ENCODE data around the gene EXOC4. TPM values are rescaled to one million over a fixed set of nuclear protein-coding genes. Genes with fewer than 3 reads are reported as not detected.
"Not testable (repeated sequence)": the region's sequence is repeated elsewhere in the genome, so short reads cannot be mapped to it uniquely, and the experiment has no call there.

The EXOC4 gene
- total RNA-seq, 2 donors from 2014 or later = 53.5 to 62.3 TPM

DNA sequence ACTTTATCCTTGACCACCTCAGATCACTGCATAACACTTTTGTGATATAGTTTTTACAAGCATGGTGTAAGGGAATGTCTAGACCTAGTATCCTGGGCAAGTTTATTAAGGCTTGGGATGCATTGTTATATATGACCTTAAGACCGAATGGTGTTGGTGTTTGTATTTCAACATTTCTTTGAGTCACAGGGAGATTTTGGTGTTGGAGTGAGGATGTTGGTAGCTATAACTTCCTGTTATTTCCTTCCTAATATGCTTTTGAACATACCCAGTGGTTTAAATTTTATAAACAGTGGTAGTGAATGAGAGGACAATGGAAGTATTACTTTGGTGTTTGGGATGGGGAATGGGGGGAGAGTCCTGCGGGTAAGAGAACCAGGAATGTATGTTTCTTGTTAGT lies 2.6 kb downstream of the EXOC4 start:
- ATAC-seq (replicated peaks) = no peak
- no peaks in the 10 kb centered on the region for H3K9me3 Mint-ChIP-seq
- peak overlapping the region; percentile 86 for H3K4me3 Mint-ChIP-seq
- no peaks in the 10 kb centered on the region for H3K27me3 Mint-ChIP-seq
- H3K27ac Mint-ChIP-seq = no peak overlapping the region
- H3K36me3 Mint-ChIP-seq (ENCODE audit: low read depth) = no peaks in the 10 kb centered on the region
- peaks cover 22% of the 10 kb centered on the region for H3K4me1 Mint-ChIP-seq

DNA sequence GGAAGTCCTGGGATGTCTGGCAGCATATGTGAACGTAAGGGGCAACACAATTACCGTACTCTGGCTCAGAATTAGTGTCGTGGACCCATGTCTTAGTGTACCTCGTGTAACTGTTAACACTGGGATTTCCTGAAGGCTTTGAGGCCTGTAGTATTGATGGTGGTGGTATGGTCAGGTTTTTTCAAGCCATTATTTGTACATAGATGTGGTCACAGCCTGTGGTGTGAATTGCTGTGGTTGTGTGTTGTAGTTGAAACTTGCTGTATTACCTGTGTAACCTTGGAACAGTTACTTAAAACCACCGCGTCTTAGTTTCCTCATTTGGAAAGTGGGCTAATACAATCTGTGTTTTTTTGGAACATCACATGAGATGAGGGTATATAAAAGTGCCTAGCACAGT lies 5.3 kb downstream of the EXOC4 start:
- Mint-ChIP-seq H3K27ac (peak overlapping the region; percentile 43), H3K4me1 (peaks cover 18% of the 10 kb centered on the region), H3K4me3 (peak overlapping the region; percentile 38), H3K9me3 (no peaks in the 10 kb centered on the region), H3K36me3 (ENCODE audit: low read depth) (no peaks in the 10 kb centered on the region), H3K27me3 (no peaks in the 10 kb centered on the region)
- ATAC-seq (replicated peaks) = peak; percentile 51

DNA sequence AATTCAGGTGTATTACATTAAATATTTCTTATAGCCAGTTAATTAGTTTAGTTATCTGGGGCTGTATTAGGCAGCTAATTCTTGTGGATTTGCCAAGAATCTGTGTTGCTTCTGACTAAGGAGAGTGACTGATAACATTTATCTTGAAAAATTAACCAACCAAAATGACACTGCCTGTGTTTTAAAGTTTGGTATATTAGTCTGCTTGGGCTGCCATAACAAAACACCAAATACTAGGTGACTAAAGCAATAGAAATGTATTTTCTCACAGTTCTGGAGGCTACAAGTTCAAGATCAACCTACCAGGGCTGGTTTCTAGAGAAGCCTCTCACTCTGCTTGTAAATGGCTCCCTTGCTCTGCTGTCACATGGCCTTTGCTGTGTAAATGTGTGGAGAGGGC lies 12.9 kb downstream of the EXOC4 start:
- Mint-ChIP-seq H3K4me1 (peaks cover 7% of the 10 kb centered on the region), H3K27ac (no peak overlapping the region), H3K36me3 (ENCODE audit: low read depth) (no peaks in the 10 kb centered on the region), H3K27me3 (no peaks in the 10 kb centered on the region), H3K9me3 (no peaks in the 10 kb centered on the region), H3K4me3 (no peak overlapping the region)
- ATAC-seq (replicated peaks) = no peak

DNA sequence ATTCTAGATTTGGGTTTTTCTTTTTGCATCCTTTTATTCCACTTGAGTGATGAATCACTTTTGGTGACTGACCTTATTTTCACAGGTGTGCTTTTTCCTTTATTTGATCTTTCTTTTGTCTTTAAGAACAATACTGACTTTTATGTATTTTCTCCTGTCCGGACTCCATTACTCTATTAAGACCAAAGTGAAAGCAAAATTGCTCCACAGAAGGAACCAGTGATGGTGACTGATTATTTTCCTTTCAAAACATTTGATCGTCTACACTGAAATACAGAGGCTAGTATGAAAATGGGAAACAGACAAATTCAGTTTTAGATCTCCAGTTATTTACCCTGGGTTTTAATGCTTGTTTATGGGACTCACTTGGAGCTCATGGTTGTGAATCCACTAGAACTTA lies 15.5 kb downstream of the EXOC4 start:
- Mint-ChIP-seq H3K36me3 (ENCODE audit: low read depth) (no peaks in the 10 kb centered on the region), H3K4me3 (no peak overlapping the region), H3K27ac (no peak overlapping the region), H3K27me3 (no peaks in the 10 kb centered on the region), H3K4me1 (peaks cover 7% of the 10 kb centered on the region), H3K9me3 (no peaks in the 10 kb centered on the region)
- ATAC-seq (replicated peaks) = no peak

DNA sequence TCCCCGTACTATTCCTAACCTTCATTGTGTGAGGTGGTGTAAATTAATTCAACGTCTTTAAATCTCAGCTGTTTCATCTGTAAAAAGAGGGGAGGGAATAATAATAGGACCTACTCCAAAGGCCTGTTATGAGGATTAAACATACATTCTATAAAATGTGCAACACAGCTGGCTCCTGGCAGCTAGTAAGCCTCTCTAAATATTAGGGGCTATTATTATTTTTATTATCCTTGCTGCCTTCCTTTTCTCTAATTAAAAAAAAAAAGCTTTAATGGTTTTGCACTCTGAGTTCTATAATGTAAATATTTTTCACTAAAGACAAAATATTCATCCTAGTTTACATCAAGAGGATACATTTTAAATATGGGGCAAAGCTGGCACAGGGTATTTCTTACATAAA lies 19.5 kb downstream of the EXOC4 start:
- Mint-ChIP-seq H3K4me3 (no peak overlapping the region), H3K27me3 (no peaks in the 10 kb centered on the region), H3K4me1 (peaks cover 2% of the 10 kb centered on the region), H3K9me3 (no peaks in the 10 kb centered on the region), H3K27ac (no peak overlapping the region), H3K36me3 (ENCODE audit: low read depth) (peaks cover 27% of the 10 kb centered on the region)
- no peak for ATAC-seq (replicated peaks)

DNA sequence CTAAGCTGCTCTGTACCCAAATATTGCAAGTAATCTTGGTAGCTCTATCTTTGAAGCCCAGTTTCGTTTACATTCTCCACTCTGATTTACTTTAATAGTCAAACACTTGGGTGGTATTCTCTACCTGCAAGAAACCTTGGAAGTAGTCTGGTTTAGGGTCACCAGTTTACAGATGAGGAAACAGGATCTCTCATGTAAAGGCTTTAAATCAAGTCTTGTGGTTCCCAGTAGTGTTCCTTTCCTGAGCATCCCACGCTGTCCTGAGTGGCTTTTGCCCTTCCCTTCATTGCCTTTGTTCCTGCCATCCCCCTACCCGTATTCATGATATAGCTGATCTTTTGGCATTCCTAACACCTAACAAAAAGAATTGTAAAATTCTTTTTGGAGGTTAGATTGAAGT lies 20.3 kb downstream of the EXOC4 start:
- Mint-ChIP-seq H3K4me3 (no peak overlapping the region), H3K27me3 (no peaks in the 10 kb centered on the region), H3K27ac (no peak overlapping the region), H3K9me3 (peaks cover 2% of the 10 kb centered on the region), H3K36me3 (ENCODE audit: low read depth) (peaks cover 36% of the 10 kb centered on the region), H3K4me1 (no peaks in the 10 kb centered on the region)
- no peak for ATAC-seq (replicated peaks)

DNA sequence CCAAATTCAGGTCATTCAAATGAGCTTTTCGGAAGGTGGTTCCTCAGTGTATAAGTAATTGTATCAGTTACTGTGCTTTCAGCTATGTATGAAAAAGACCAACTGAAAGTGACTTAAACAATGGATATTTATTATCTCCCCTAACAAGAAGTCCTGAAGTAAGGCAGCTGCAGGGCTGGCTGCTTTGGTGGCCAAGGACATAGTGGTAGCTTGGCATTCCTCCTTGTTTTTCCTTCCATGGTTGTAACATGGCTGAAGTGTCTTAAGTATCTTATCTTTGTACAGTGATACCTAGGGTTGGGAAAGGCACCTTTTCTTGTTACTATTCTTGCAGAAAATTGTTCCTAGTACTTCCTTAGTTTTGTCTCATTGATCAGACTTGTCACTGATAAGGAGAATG lies 21.4 kb downstream of the EXOC4 start:
- no peak overlapping the region for H3K27ac Mint-ChIP-seq
- H3K9me3 Mint-ChIP-seq = peaks cover 4% of the 10 kb centered on the region
- no peaks in the 10 kb centered on the region for H3K27me3 Mint-ChIP-seq
- H3K4me1 Mint-ChIP-seq = no peaks in the 10 kb centered on the region
- no peak for ATAC-seq (replicated peaks)
- H3K4me3 Mint-ChIP-seq = no peak overlapping the region
- peaks cover 44% of the 10 kb centered on the region for H3K36me3 Mint-ChIP-seq (ENCODE audit: low read depth)

DNA sequence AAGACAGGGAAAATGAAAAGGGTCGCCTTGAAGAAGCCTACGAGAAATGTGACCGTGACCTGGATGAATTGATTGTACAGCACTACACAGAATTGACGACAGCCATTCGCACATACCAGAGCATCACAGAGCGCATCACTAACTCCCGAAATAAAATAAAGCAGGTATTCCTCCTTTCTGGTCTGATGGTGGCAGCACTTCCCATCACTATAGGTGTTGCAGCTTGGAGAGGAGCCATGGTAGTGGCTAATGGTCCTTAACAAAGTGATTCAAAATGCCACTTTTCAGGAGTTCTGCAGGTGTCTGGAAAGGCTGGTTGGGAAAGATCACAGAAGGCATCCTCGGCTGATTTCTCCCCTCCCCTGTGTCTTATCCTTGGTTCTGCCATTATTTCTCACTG lies 22.1 kb downstream of the EXOC4 start:
- Mint-ChIP-seq H3K27me3 (no peaks in the 10 kb centered on the region), H3K9me3 (peaks cover 4% of the 10 kb centered on the region), H3K4me3 (no peak overlapping the region), H3K4me1 (no peaks in the 10 kb centered on the region), H3K36me3 (ENCODE audit: low read depth) (peaks cover 49% of the 10 kb centered on the region), H3K27ac (no peak overlapping the region)
- no peak for ATAC-seq (replicated peaks)

DNA sequence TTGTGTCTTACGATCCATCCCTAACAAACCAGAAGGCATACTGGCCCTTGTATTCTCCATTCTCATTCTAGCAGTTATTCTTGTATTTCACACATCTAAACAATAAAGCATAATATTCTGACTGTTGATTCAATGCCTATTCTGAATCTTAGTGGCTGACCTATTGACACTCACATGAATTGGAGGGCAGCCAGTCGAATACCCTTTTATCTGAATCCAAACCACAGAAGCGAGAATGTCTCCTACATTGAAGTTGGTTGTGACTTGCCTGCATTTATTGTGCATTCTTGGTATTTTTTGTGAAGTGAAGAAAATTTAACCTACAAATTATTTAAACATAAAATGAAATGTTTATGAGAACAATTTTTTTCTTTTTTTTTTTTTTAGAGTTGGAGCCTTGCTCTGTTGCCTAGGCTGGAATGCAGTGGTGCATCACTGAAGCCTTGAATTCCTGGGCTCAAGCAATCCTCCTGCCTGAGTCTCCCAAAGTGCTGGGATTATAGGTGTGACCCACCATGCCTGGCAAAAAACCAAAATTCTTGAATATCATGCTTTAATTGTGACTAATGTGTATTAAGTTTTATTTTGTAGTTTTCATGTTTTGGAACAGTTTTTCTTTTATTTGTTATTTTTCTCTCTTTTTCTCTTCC lies 22.7 kb downstream of the EXOC4 start:
- Mint-ChIP-seq H3K4me1 (no peaks in the 10 kb centered on the region), H3K36me3 (ENCODE audit: low read depth) (peaks cover 50% of the 10 kb centered on the region), H3K27ac (no peak overlapping the region), H3K27me3 (no peaks in the 10 kb centered on the region), H3K9me3 (peaks cover 4% of the 10 kb centered on the region), H3K4me3 (no peak overlapping the region)
- ATAC-seq (replicated peaks) = no peak

DNA sequence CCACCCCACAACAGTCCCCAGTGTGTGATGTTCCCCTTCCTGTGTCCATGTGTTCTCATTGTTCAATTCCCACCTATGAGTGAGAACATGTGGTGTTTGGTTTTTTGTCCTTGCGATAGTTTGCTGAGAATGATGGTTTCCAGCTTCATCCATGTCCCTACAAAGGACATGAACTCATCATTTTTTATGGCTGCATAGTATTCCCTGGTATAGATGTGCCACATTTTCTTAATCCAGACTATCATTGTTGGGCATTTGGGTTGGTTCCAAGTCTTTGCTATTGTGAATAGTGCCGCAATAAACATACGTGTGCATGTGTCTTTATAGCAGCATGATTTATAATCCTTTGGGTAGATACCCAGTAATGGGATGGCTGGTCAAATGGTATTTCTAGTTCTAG lies 26.1 kb downstream of the EXOC4 start:
- not testable (repeated sequence) for H3K4me3 Mint-ChIP-seq; H3K9me3 Mint-ChIP-seq; H3K4me1 Mint-ChIP-seq; H3K27me3 Mint-ChIP-seq; H3K27ac Mint-ChIP-seq; ATAC-seq (replicated peaks)
- peaks cover 75% of the 10 kb centered on the region for H3K36me3 Mint-ChIP-seq (ENCODE audit: low read depth)

DNA sequence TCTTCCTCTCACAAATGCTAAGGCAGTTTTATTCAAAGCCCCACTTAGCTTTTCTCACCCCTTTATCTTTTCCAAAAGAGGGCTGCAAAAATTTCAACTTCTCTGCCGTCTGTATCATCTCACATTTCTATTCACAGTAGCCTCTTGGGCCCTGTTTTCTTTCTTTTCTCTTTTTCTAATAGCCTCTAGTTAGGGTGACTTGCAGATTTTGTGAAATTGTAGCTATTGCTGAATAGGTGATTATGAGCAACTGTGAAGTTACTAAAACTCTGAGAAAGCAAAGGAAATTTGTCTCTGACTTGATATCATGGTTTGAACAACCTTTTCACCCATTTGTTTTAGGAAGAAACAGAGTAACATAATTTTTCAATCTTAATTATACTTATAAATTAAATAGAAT lies 29.2 kb downstream of the EXOC4 start:
- peaks cover 68% of the 10 kb centered on the region for H3K36me3 Mint-ChIP-seq (ENCODE audit: low read depth)
- H3K4me1 Mint-ChIP-seq = peaks cover 5% of the 10 kb centered on the region
- peaks cover 4% of the 10 kb centered on the region for H3K9me3 Mint-ChIP-seq
- H3K27ac Mint-ChIP-seq = no peak overlapping the region
- H3K27me3 Mint-ChIP-seq = no peaks in the 10 kb centered on the region
- H3K4me3 Mint-ChIP-seq = no peak overlapping the region
- ATAC-seq (replicated peaks) = no peak

DNA sequence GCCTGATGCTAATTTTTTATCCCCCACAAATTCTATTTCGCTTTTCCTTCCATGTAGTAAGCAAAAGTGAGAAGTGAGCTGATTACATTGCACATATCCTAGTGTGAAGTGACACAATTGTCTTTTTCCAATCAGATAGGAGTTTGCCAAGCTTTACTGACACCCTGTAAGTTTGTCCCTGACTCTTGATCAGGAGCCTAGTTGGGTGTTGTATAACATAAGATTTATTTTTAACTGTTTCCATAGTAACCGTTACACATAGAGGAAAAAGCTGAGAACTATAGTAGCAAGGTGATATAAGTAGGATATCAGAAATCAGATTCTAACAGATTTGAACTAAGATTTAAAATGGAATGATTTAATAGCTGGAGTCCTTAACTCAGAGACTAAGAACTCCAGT lies 31.2 kb downstream of the EXOC4 start:
- no peak for ATAC-seq (replicated peaks)
- no peak overlapping the region for H3K4me3 Mint-ChIP-seq
- H3K4me1 Mint-ChIP-seq = peaks cover 5% of the 10 kb centered on the region
- no peaks in the 10 kb centered on the region for H3K9me3 Mint-ChIP-seq
- no peak overlapping the region for H3K27ac Mint-ChIP-seq
- peaks cover 68% of the 10 kb centered on the region for H3K36me3 Mint-ChIP-seq (ENCODE audit: low read depth)
- H3K27me3 Mint-ChIP-seq = no peaks in the 10 kb centered on the region

DNA sequence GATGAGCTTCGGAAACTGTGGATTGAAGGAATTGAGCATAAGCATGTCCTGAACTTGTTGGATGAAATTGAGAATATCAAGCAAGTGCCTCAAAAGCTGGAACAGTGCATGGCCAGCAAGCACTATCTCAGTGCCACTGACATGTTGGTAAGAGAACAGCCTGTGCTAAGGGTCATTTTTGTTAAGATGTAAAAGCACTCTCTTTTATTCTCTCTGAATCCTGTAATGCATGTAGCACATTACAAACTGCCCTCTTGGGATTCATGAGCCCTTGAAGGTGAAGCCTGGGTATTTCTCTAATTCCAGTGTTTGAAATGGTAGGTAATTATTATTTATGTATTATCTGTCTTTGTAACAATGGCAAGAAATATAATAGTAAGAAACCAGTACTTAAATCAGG lies 36.1 kb downstream of the EXOC4 start:
- Mint-ChIP-seq H3K9me3 (no peaks in the 10 kb centered on the region), H3K27ac (no peak overlapping the region), H3K4me1 (peaks cover 5% of the 10 kb centered on the region), H3K27me3 (no peaks in the 10 kb centered on the region), H3K36me3 (ENCODE audit: low read depth) (peaks cover 73% of the 10 kb centered on the region), H3K4me3 (no peak overlapping the region)
- no peak for ATAC-seq (replicated peaks)

DNA sequence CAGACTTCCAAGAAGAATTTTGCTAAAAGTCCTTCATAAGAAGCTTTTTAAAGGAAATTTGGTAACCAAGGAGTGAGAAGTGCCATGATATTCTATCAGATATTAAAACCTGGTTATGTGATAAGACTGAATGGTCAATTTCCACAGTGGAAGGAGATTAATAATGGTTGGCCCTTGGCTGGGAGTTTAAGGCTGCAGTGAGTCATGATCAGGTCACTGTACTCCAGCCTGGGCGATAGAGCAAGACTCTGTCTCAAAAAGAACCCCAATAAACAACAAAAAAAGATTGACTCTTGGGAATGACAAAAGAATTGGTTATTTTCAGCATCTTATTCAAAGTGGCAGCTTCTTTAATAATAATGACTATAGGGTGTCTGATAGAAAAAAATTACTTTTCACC lies 37.2 kb downstream of the EXOC4 start:
- Mint-ChIP-seq H3K9me3 (no peaks in the 10 kb centered on the region), H3K27me3 (no peaks in the 10 kb centered on the region), H3K27ac (no peak overlapping the region), H3K4me1 (peaks cover 2% of the 10 kb centered on the region), H3K4me3 (no peak overlapping the region), H3K36me3 (ENCODE audit: low read depth) (peaks cover 68% of the 10 kb centered on the region)
- ATAC-seq (replicated peaks) = no peak

DNA sequence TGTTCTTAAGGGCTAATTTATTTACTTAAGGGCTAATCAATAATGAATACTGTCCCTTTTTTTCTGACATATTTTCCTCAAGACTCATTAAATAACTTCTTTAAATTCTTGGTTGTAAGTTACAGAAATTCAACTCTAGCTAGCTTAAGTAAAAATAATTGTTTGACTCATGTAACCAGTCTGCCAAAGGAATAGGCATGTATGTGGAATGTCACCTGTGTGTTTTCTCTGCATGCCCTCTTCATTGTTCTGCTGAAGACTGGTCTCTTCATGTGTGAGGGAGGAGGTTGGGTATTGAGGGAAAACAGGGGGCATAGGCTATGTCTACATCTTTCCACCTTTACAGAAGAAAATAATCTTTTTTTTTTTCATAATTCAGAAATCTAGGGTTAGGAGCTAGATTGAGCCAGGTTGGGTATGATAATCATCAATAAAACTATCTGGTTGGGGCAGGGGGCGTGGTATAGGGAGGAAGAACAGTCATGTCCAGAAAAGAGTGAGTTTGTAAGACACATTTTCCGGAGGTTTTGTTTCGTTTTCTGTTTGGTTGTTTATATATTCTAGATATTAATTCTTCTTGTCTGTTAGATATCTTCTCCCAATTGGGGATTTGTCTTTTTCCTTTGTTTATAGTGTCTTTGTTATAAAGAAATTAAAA lies 37.9 kb downstream of the EXOC4 start:
- ATAC-seq (replicated peaks) = peak; percentile 73

More for the DNA sequence above, 37.9 kb downstream of the EXOC4 start:
- Mint-ChIP-seq H3K27ac (peak overlapping the region; percentile 61), H3K27me3 (no peaks in the 10 kb centered on the region), H3K36me3 (ENCODE audit: low read depth) (peaks cover 60% of the 10 kb centered on the region), H3K4me3 (peak overlapping the region; percentile 29), H3K4me1 (no peaks in the 10 kb centered on the region), H3K9me3 (no peaks in the 10 kb centered on the region)
